ENCODE measurements around the gene ZBTB17.
"Not testable (repeated sequence)": the region's sequence is repeated elsewhere in the genome, so short reads cannot be mapped to it uniquely, and the experiment has no call there.

ZBTB17 gene

GRCh38 chr1:16010837-16011236 is 34.9 kb upstream of the ZBTB17 start:
- DNase-seq = no peak

DNA sequence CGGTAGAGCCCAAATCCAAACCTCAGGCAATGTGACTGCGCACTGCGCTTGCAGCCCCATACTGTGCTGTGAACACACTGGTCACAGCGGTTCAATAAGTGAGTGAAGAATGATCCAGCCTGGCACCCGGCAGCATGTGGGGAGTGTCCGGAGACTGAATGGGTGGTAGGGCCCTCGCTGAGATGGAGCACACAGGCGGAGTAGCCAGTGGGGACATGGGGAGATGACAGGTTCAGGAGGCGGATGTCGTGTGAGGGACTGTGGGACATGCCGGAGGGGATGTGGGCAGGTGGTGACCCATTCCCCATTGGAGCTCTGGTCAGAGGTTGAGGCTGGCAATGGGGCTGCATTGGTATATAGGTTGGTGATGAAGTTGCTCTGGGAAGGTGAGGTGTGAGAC is 33.8 kb upstream of the ZBTB17 start:
- no peak for DNase-seq

DNA sequence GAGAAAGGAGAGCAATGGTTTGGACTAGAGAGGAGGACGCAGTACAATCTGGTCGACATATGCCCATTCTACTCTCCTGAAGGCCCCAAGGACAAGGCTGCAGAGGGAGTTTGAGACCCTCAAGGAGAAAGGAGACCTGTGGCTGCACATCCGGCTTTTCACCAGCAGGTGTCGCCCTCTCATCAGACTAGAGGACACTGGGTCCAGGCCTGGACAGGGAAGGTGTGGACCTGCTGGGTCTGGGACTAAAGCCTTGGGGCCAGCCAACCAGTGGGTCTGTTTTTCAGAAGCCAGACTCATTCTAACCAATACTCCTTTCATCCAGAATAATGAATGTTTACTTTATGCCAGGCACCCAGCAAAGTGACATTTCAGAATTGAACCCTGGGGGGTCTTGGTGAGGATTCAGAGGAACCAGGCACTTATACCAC is 33.1 kb upstream of the ZBTB17 start:
- peak; percentile 53 for DNase-seq

GRCh38 chr1:16007671-16008341 is 31.9 kb upstream of the ZBTB17 start:
- DNase-seq = no peak

GRCh38 chr1:16006552-16007485 is 30.9 kb upstream of the ZBTB17 start:
- no peak for DNase-seq

DNA sequence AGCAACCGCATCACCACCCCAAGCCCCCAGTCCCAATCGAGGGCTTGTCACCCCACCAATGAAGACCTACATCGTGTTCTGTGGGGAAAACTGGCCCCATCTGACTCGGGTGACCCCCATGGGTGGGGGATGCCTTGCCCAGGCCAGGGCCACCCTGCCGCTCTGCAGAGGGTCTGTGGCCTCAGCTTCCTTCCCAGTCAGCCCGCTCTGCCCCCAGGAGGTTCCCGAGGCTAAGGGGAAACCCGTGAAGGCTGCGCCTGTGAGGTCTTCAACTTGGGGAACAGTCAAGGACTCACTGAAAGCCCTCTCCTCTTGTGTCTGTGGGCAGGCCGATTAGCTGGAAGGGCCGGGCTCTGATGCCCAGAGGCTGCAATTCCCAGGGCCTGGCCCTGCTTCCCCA is 30.1 kb upstream of the ZBTB17 start:
- DNase-seq = no peak

- DNase-seq = no peak
Observed at GRCh38 chr1:16005597-16005996, 29.7 kb upstream of the ZBTB17 start.

- DNase-seq = not testable (repeated sequence)
Observed at GRCh38 chr1:16001274-16001673, 25.4 kb upstream of the ZBTB17 start.

DNA sequence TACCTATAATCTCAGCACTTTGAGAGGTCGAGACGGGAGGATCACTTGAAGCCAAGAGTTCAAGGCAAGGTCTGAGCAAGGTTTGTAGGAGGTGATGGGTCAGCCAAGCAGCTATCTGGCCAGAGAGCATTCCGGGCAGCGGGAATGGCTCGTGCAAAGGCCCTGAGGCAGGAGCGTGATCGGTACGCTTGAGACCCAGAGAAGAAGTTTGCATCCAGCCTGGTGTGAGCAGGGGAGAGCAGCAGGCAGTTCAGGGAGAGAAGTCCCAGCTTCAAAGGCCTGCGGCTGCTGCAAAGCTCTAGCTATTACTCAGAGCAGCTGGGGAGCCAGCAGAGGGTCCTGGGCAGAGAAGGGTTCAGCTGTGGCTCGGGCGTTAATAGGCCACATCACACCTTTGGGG is 23.0 kb upstream of the ZBTB17 start:
- no peak for DNase-seq

DNA sequence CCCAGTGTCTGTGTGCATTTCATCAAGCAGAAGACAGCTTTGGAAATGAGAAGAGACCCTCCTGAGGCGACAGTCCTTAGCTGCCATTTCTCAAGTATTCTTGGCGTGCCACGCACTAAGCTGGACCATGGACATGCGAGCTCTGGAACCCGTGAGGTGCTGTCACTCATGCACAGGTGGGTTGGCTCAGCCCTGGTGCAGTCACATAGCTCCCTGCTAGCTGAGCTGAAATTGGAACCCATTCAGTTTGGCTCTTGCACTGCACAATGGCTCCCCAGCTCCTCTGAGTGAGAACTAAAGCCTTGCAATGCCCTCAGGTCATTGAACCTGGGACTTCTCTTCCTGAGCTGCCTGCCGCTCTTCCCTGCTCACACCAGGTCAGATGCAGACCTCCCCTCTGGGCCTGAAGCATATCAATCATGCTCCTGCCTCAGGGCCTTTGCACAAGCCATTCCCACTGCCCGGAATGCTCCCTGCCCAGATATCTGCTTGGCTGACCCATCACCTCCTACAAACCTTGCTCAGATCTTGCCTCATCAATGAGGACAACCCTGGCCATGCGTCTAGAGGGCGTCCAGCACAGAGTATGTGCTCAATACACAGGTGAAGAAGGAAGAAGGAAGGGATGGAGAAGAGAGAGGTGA is 21.9 kb upstream of the ZBTB17 start:
- no peak for DNase-seq

DNA sequence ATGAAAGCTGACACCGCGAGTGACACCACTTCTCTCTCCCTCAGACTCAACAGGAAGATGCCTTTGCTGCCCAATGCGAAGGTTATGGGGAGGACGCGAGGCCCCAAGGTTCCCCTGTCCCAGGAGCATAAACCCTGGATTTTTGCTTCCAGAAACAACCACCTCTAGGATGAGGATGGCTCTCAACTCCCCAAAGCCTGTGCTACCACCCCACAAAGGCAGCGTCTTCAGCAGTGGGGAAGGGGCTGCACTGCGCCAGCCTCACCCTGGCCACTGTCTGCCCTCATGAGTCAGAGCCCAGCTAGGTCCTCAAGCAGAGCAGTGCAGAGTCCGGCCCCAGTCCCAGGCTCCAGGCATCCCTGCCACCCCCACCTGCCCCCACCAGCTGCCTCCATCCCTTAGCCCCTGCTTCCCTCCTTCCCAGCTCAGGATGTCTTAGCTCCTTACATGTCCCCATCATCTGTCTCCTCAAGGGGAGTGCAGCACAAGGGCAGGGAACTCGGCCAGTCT is 21.2 kb upstream of the ZBTB17 start:
- no peak for DNase-seq

- peak; percentile 25 for DNase-seq
Observed at GRCh38 chr1:15994590-15995351, 18.9 kb upstream of the ZBTB17 start.

- no peak for DNase-seq
Observed at GRCh38 chr1:15994081-15994480, 18.2 kb upstream of the ZBTB17 start.

- no peak for DNase-seq
Observed at GRCh38 chr1:15993666-15994065, 17.8 kb upstream of the ZBTB17 start.

- DNase-seq = no peak
Observed at GRCh38 chr1:15992582-15993500, 16.9 kb upstream of the ZBTB17 start.

DNA sequence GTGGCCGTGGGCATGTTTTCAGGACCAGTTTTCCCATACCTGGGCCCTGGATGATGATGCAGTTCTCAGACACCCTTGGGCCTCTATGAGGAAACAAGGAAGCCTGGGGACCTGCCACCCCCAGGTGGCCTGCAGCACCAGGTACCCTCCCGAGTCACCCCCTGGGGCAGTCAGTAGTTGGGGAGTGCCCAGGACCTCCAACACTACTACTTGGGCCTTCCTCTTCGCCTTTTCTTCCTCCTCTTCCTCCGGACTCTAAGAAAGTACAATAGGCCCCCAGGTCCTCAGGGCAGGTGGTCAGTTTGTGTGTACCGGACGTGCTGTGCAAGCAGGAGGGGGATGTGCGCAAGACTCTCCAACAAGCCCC is 16.3 kb upstream of the ZBTB17 start:
- no peak for DNase-seq

GRCh38 chr1:15991427-15992186 is 15.7 kb upstream of the ZBTB17 start:
- DNase-seq = no peak

GRCh38 chr1:15989776-15990175 is 13.9 kb upstream of the ZBTB17 start:
- DNase-seq = no peak

DNA sequence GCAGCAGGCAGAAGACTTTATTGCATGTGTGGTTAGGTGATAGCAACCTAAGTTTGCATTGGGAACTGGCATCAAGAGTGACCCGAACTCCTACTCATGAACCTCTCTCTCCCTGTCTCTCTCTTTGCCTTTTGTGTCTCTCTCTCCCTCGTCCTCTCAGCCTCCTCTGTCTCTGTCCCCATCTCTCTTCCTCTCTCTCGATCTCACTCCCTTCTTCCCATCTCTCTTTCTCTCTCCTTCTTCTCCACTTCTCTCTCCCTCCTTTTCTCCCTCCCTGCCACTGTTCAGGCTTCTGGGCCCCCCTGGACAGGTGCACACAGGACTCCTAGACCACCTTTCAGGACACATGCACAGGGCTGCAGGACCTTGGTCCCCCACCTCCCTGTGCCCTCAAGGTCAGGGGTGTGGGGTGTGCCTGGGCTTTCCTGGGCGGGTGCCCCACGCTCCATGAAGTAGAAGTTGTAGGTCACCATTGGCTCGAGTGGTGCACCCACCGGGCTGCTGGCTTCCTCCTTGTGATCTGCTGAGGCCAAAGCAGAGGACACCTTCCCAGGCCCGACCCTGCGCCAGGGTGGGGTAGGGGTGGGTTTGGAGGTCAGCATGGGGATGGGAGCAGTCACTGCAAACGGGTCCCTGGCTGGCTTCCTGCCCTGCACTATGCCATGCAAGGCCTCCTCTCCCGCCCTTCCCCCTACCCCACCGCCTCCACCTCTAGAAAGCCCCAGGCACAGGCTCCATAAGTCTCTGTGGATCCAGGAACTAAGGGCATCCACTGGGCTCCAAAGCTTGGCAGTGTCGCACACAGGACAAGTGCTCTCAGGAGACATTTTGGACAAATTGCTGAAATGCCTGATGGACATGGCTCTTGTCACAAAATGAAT is 13.2 kb upstream of the ZBTB17 start:
- DNase-seq = no peak

Data from activated effector memory CD4-positive, alpha-beta T cell treated with Interleukin-2 at 50 U/mL for 16 hours (primary cell).